ENCODE results near the gene ZFHX3.

DNA sequence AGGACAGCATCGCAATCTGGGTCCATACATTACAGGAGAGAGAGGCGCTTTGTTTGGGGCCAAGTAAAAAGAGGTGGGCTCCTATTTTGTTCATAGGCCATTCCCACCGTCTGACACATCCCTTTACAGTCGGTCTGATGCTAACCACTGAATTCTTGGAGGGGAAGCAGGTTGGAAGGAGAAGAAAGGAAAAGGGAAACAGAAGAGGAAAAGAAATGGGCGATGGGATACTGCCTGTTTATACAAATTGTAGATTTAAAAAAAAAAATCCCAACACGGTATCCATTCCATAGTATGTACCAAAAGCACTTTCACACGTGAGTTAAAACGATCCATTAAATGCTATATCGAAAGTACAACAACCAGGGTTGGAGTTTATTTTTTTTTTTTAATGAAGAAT is 4.0 kb upstream of the ZFHX3 start:
- TF ChIP-seq, protein P1, sequence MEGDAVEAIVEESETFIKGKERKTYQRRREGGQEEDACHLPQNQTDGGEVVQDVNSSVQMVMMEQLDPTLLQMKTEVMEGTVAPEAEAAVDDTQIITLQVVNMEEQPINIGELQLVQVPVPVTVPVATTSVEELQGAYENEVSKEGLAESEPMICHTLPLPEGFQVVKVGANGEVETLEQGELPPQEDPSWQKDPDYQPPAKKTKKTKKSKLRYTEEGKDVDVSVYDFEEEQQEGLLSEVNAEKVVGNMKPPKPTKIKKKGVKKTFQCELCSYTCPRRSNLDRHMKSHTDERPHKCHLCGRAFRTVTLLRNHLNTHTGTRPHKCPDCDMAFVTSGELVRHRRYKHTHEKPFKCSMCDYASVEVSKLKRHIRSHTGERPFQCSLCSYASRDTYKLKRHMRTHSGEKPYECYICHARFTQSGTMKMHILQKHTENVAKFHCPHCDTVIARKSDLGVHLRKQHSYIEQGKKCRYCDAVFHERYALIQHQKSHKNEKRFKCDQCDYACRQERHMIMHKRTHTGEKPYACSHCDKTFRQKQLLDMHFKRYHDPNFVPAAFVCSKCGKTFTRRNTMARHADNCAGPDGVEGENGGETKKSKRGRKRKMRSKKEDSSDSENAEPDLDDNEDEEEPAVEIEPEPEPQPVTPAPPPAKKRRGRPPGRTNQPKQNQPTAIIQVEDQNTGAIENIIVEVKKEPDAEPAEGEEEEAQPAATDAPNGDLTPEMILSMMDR (IDR thresholded peaks at IDR 0.05), result no peak
- TF ChIP-seq POLR2A (IDR thresholded peaks at IDR 0.05), result no peak

Measured in right lobe of liver (tissue), 4 donors.